Kidney (tissue), 14 donors: Measurements from ENCODE around the gene ATG9A. TPM values are rescaled to one million over a fixed set of nuclear protein-coding genes. Genes with fewer than 3 reads are reported as not detected.
A peak's percentile ranks its signal among the peaks of the same experiment; 100 is the strongest.

Source experiments
- DNase-seq, 5 donors: peaks; one replicate each; pipeline ENCODE4 v3.0.0-alpha.2; 2013 to 2020
- FAIRE-seq: peaks from 2 replicates; lab custom pipeline; 2012; peaks lifted over from hg19 to GRCh38; lab: Jason Lieb, UNC
- H3K27ac ChIP-seq, 2 donors: one replicate each; pipeline ENCODE4 v1.7.0; 2013; ENCODE audit warnings: low read depth in 2 of 2, low read length in 2 of 2, inconsistent platforms in 1 of 2
- H3K27me3 ChIP-seq: one replicate; pipeline ENCODE4 v1.7.1; 2013; ENCODE audit warnings: low read length, inconsistent platforms; ENCODE audit not compliant: control insufficient read depth, insufficient read depth
- H3K36me3 ChIP-seq, 3 donors: one replicate each; pipeline versions ENCODE4 v1.7.0 to v1.7.1; 2013; ENCODE audit warnings: low read length in 3 of 3, control low read depth in 1 of 3, inconsistent platforms in 1 of 3; ENCODE audit not compliant: insufficient read depth in 3 of 3, control insufficient read depth in 2 of 3
- H3K4me1 ChIP-seq, 3 donors: one replicate each; pipeline versions ENCODE4 v1.7.0 to v1.7.1; 2013; ENCODE audit warnings: low read length in 3 of 3, inconsistent platforms in 1 of 3, low read depth in 1 of 3; ENCODE audit not compliant: control insufficient read depth in 2 of 3, insufficient read depth in 2 of 3
- H3K4me3 ChIP-seq, 3 donors: one replicate each; pipeline versions ENCODE4 v1.7.0 to v1.8.1; 2013; ENCODE audit warnings: low read length in 3 of 3, control low read depth in 1 of 3, inconsistent platforms in 1 of 3
- H3K9ac ChIP-seq, 3 donors: one replicate each; pipeline versions ENCODE4 v1.7.0 to v1.7.1; 2013; ENCODE audit warnings: low read length in 3 of 3, control low read depth in 1 of 3, inconsistent platforms in 1 of 3
- H3K9me3 ChIP-seq, 3 donors: one replicate each; pipeline versions ENCODE4 v1.7.0 to v1.7.1; 2013; ENCODE audit warnings: low read length in 3 of 3, control low read depth in 1 of 3, inconsistent platforms in 1 of 3; ENCODE audit not compliant: control insufficient read depth in 2 of 3, insufficient read depth in 1 of 3
- CTCF ChIP-seq: IDR thresholded peaks from 3 replicates; pipeline ENCODE4 v1.5.1; 2012; ENCODE audit warnings: mild to moderate bottlenecking, moderate library complexity, borderline replicate concordance; ENCODE audit not compliant: insufficient read depth; ENCODE audit errors: extremely low read depth
- intact Hi-C: fragments of 100-400 bp; cut with DNase I; formaldehyde crosslinking; loops from one replicate; pipeline ENCODE4 v1.11.1; 2022
- polyA plus RNA-seq: library from polyadenylated mRNA; stranded (reverse); fragments of 350-450 nt; fragmentation: Illumina TruSeq; extraction: RNeasy Lipid Tissue Mini Kit (QIAGEN cat#74804); gene quantifications from one replicate; pipeline ENCODE4 v1.2.3, GENCODE V29; 2014; ENCODE audit warnings: low read depth, low replicate concordance; ENCODE audit not compliant: insufficient read depth
- total RNA-seq: library from RNA; stranded (reverse); fragmentation: NEBNext Ultra II Directional; extraction: Animal tissue kit (Norgen Biotek cat#: 25700); gene quantifications from one replicate; pipeline ENCODE4 v1.2.1, GENCODE V29; 2021
- donor health status: control.
- donor health status: control.
- donor health status: control.
- donor health status: control.
- donor health status: control.
- donor health status: DM: yes; HTN: yes; CAD: no.
- donor health status: Normal renal cell carcinoma (clear cell type).

Gene ATG9A
- total and polyA plus RNA-seq, 2 donors from 2014 or later: 24.0 to 41.5 TPM

- H3K27me3 ChIP-seq: no peaks in the 10 kb centered on the region
- peak overlapping the region; percentile 84 to 95 (median 86) for H3K4me3 ChIP-seq
- intact Hi-C loops: no loop called here
- no peaks in the 10 kb centered on the region for H3K9me3 ChIP-seq
- peaks cover 5 to 42% (median 37%) of the 10 kb centered on the region in 3 donors for H3K4me1 ChIP-seq
- DNase-seq: peak in 4 of 5 donors; percentile 57 to 92 (median 66)
- FAIRE-seq: no peak
- H3K36me3 ChIP-seq: peaks cover 7 to 48% (median 29%) of the 10 kb centered on the region in 3 donors
- TF ChIP-seq CTCF: no peak
- H3K9ac ChIP-seq: peak overlapping the region; percentile 50 to 98 (median 72)
- peak overlapping the region; percentile 97 to 100 for H3K27ac ChIP-seq
Measured at GRCh38 chr2:219175928-219176817, 53.3 kb downstream of the ATG9A start.

GRCh38 chr2:219175486-219175885 lies 54.0 kb downstream of the ATG9A start:
- peak overlapping the region; percentile 84 to 95 (median 86) for H3K4me3 ChIP-seq
- H3K9me3 ChIP-seq: no peaks in the 10 kb centered on the region
- H3K36me3 ChIP-seq: peaks cover 5 to 41% (median 22%) of the 10 kb centered on the region in 3 donors
- no peaks in the 10 kb centered on the region for H3K27me3 ChIP-seq
- H3K27ac ChIP-seq: peak overlapping the region; percentile 97 to 100
- DNase-seq (no peak), FAIRE-seq (no peak)
- TF ChIP-seq CTCF: no peak
- peaks cover 5 to 44% (median 44%) of the 10 kb centered on the region in 3 donors for H3K4me1 ChIP-seq
- intact Hi-C loops: no loop called here
- peak overlapping the region in 1 of 3 donors; percentile 98 for H3K9ac ChIP-seq

- H3K27ac ChIP-seq: peak overlapping the region in 1 of 2 donors; percentile 2
- intact Hi-C loops: no loop called here
Measured at GRCh38 chr2:219174801-219175200, 54.6 kb downstream of the ATG9A start.

More at GRCh38 chr2:219174801-219175200, 54.6 kb downstream of the ATG9A start:
- Histone ChIP-seq H3K4me3 (peak overlapping the region in 2 of 3 donors; percentile 18 to 35), H3K27me3 (no peaks in the 10 kb centered on the region), H3K4me1 (peaks cover 5 to 49% (median 43%) of the 10 kb centered on the region in 3 donors), H3K36me3 (peaks cover 5 to 35% (median 18%) of the 10 kb centered on the region in 3 donors), H3K9ac (no peak overlapping the region), H3K9me3 (no peaks in the 10 kb centered on the region)
- FAIRE-seq: no peak
- DNase-seq: no peak
- TF ChIP-seq CTCF: no peak
